Measurements from ENCODE around the gene PDK2. TPM values are rescaled to one million over a fixed set of nuclear protein-coding genes. Genes with fewer than 3 reads are reported as not detected.

Gene PDK2
- total RNA-seq, 1 experiment from 2014 or later: 20.4 TPM

GRCh38 chr17:50146230-50146926, 51.2 kb downstream of the PDK2 start:
- DNase-seq (ENCODE audit: low spot score): no peak
- no TSS peak for BruUV-seq (replicated peaks)
- peak overlapping the region; percentile 82 for H3K4me3 ChIP-seq (ENCODE audit: low read depth, low read length, poor library complexity, severe bottlenecking)
- H3K27me3 ChIP-seq (replicated peaks; ENCODE audit: insufficient read depth, low read depth, low read length, poor library complexity): no peaks in the 10 kb centered on the region
- intact Hi-C loops (cut with micrococcal nuclease; ENCODE audit: unreplicated experiment): no loop called here
- peaks cover 23% of the 10 kb centered on the region for H3K4me1 ChIP-seq (ENCODE audit: insufficient read depth, low read length, poor library complexity, severe bottlenecking)
- CTCF ChIA-PET: no interaction called here
- POLR2A ChIA-PET (ENCODE audit: low non-redundant PET): interaction anchor here (0.6 kb wide), 1 partner anchor 35 kb away, joined by 3 read pairs; no protein-coding TSS in a partner anchor
- TF ChIP-seq CTCF (conservative IDR thresholded peaks at IDR 0.05; ENCODE audit: low read depth, low read length) (peak; percentile 29; the same call in 1 of the 2 replicates), EZH2 (IDR thresholded peaks at IDR 0.05; ENCODE audit: borderline replicate concordance, low read depth, low read length, poor library complexity, severe bottlenecking) (no peak)
- H3K27ac ChIP-seq (ENCODE audit: low read depth, low read length, poor library complexity, severe bottlenecking): no peak overlapping the region
- H3K36me3 ChIP-seq (ENCODE audit: insufficient read depth, low read length, poor library complexity, severe bottlenecking): peaks cover 42% of the 10 kb centered on the region
- H3K9me3 ChIP-seq (ENCODE audit: low read depth, low read length, poor library complexity, severe bottlenecking): no peaks in the 10 kb centered on the region

- peaks cover 34% of the 10 kb centered on the region for H3K36me3 ChIP-seq (ENCODE audit: insufficient read depth, low read length, poor library complexity, severe bottlenecking)
- intact Hi-C loops (cut with micrococcal nuclease; ENCODE audit: unreplicated experiment): no loop called here
- no peaks in the 10 kb centered on the region for H3K27me3 ChIP-seq (replicated peaks; ENCODE audit: insufficient read depth, low read depth, low read length, poor library complexity)
- H3K4me1 ChIP-seq (ENCODE audit: insufficient read depth, low read length, poor library complexity, severe bottlenecking): peaks cover 24% of the 10 kb centered on the region
- POLR2A ChIA-PET (ENCODE audit: low non-redundant PET): interaction anchor here (0.6 kb wide), 1 partner anchor 840 kb away, joined by 7 read pairs; no protein-coding TSS in a partner anchor
- no peak for DNase-seq (ENCODE audit: low spot score)
- no peaks in the 10 kb centered on the region for H3K9me3 ChIP-seq (ENCODE audit: low read depth, low read length, poor library complexity, severe bottlenecking)
- CTCF ChIA-PET: no interaction called here
- H3K27ac ChIP-seq (ENCODE audit: low read depth, low read length, poor library complexity, severe bottlenecking): peak overlapping the region; percentile 57
- BruUV-seq (replicated peaks): no TSS peak
- TF ChIP-seq EZH2 (IDR thresholded peaks at IDR 0.05; ENCODE audit: borderline replicate concordance, low read depth, low read length, poor library complexity, severe bottlenecking): no peak
- no peak for TF ChIP-seq CTCF (conservative IDR thresholded peaks at IDR 0.05; ENCODE audit: low read depth, low read length)
- H3K4me3 ChIP-seq (ENCODE audit: low read depth, low read length, poor library complexity, severe bottlenecking): peak overlapping the region; percentile 82
Measured at GRCh38 chr17:50146927-50147665, 51.9 kb downstream of the PDK2 start.

GRCh38 chr17:50147841-50148225, 52.7 kb downstream of the PDK2 start:
- intact Hi-C loops (cut with micrococcal nuclease; ENCODE audit: unreplicated experiment): no loop called here
- CTCF ChIA-PET: interaction anchor here (0.5 kb wide), 1 partner anchor 780 kb away, joined by 9 read pairs; no protein-coding TSS in a partner anchor
- Histone ChIP-seq H3K4me3 (ENCODE audit: low read depth, low read length, poor library complexity, severe bottlenecking) (peak overlapping the region; percentile 82), H3K9me3 (ENCODE audit: low read depth, low read length, poor library complexity, severe bottlenecking) (no peaks in the 10 kb centered on the region), H3K4me1 (ENCODE audit: insufficient read depth, low read length, poor library complexity, severe bottlenecking) (peaks cover 32% of the 10 kb centered on the region), H3K27ac (ENCODE audit: low read depth, low read length, poor library complexity, severe bottlenecking) (peak overlapping the region; percentile 57), H3K36me3 (ENCODE audit: insufficient read depth, low read length, poor library complexity, severe bottlenecking) (peaks cover 27% of the 10 kb centered on the region), H3K27me3 (replicated peaks; ENCODE audit: insufficient read depth, low read depth, low read length, poor library complexity) (no peaks in the 10 kb centered on the region)
- DNase-seq (ENCODE audit: low spot score): no peak
- no peak for TF ChIP-seq EZH2 (IDR thresholded peaks at IDR 0.05; ENCODE audit: borderline replicate concordance, low read depth, low read length, poor library complexity, severe bottlenecking)
- TF ChIP-seq CTCF (conservative IDR thresholded peaks at IDR 0.05; ENCODE audit: low read depth, low read length): no peak
- POLR2A ChIA-PET (ENCODE audit: low non-redundant PET): interaction anchor here (0.6 to 0.8 kb wide), 2 partner anchors 207 to 839 kb away, joined by 3 to 7 read pairs; no protein-coding TSS in a partner anchor
- no TSS peak for BruUV-seq (replicated peaks)

Measured in A673 (cell line).